Heart left ventricle (tissue), 16 donors: ENCODE measurements around the gene IPO13. TPM values are rescaled to one million over a fixed set of nuclear protein-coding genes. Genes with fewer than 3 reads are reported as not detected.

Experiments used
- ATAC-seq, 4 donors: fragments of 200-7000 bp; cut with Tn5 transposase; one replicate each; pipeline ENCODE4 v1.9.1; 2020 to 2022; ENCODE audit warnings: moderate library complexity in 4 of 4, mild to moderate bottlenecking in 3 of 4, moderate number of reproducible peaks in 1 of 4
- DNase-seq, 5 donors: peaks; one replicate each; pipeline ENCODE4 v3.0.0-alpha.2; 2020
- H3K27ac ChIP-seq, 12 donors: fragments of 200-600 bp; sonication (generic) in 4 of 12; one replicate each; pipeline versions ENCODE4 v1.5.0 to v1.8.0; 2016 to 2022; ENCODE audit warnings: mild to moderate bottlenecking in 2 of 12
- H3K27me3 ChIP-seq, 9 donors: fragments of 200-600 bp; sonication (generic) in 2 of 9; one replicate each; pipeline versions ENCODE4 v1.5.1 to v1.8.0; 2016 to 2022; ENCODE audit warnings: mild to moderate bottlenecking in 3 of 9
- H3K36me3 ChIP-seq, 9 donors: fragments of 200-600 bp; sonication (generic) in 2 of 9; one replicate each; pipeline versions ENCODE4 v1.5.0 to v1.8.0; 2018 to 2022; ENCODE audit warnings: mild to moderate bottlenecking in 2 of 9
- H3K4me1 ChIP-seq, 12 donors: fragments of 200-600 bp; sonication (generic) in 4 of 12; one replicate each; pipeline versions ENCODE4 v1.5.0 to v1.8.0; 2016 to 2022; ENCODE audit warnings: mild to moderate bottlenecking in 3 of 12
- H3K4me3 ChIP-seq, 12 donors: fragments of 200-600 bp; sonication (generic) in 4 of 12; one replicate each; pipeline versions ENCODE4 v1.5.0 to v1.8.0; 2017 to 2022; ENCODE audit warnings: mild to moderate bottlenecking in 9 of 12, moderate library complexity in 4 of 12
- H3K9me3 ChIP-seq, 12 donors: fragments of 200-600 bp; sonication (generic) in 4 of 12; one replicate each; pipeline versions ENCODE4 v1.5.0 to v1.8.0; 2016 to 2022; ENCODE audit warnings: mild to moderate bottlenecking in 1 of 12
- CTCF ChIP-seq, 12 donors: fragments of 200-600 bp; sonication (generic) in 4 of 12; IDR thresholded peaks; one replicate each; pipeline versions ENCODE4 v1.5.0 to v1.8.0; 2018 to 2022; ENCODE audit warnings: antibody characterized with exemption in 12 of 12, mild to moderate bottlenecking in 5 of 12
- POLR2A ChIP-seq, 2 donors: fragments of 450-650 bp; IDR thresholded peaks; one replicate each; pipeline ENCODE4 v1.6.1; 2017; ENCODE audit warnings: antibody characterized with exemption in 2 of 2, mild to moderate bottlenecking in 2 of 2, moderate library complexity in 2 of 2
- WGBS, 4 donors: extraction: QIAGEN DNeasy Blood & Tissue Kit in 2 of 4; methylation state at CpG; one replicate each; pipeline versions ENCODE4 v1.1.5 to v1.1.7; 2013 to 2018; 5-methylcytosine and 5-hydroxymethylcytosine counted together
- intact Hi-C, 10 donors: fragments of 100-400 bp; cut with DNase I; formaldehyde crosslinking; loops; one replicate each; pipeline versions ENCODE4 v1.11.1 to v1.14.2; 2022
- long read RNA-seq, 3 donors: library from polyadenylated mRNA; unstranded; transcript quantifications; one replicate each; pipeline ENCODE4 v2.0.0, GENCODE V29; 2020 to 2021
- polyA plus RNA-seq, 2 donors: library from polyadenylated mRNA; stranded (reverse); fragments of 200-250 nt; gene quantifications; one replicate each; pipeline ENCODE4 v1.2.3, GENCODE V29; 2013
- total RNA-seq, 9 donors: library from RNA; depleted of rRNA in 2 of 9; stranded (reverse); fragments of >200 nt in 2 of 9; fragmentation: NEBNext Ultra II Directional in 3 of 9; extraction: Animal tissue kit (Norgen Biotek cat#: 25700) in 3 of 9; gene quantifications; one replicate each; pipeline versions ENCODE4 v1.1.0 to v1.2.4, GENCODE V29; 2016 to 2023
- donor health status: ischemic (EF 13 %, LVEDD 7.1; RV severe dilation, severe dysfunction).
- donor health status: healthy with polysubstance abuse.
- donor health status: DM: no; HTN: yes; CAD: no.
- donor health status: DM: no; HTN: no; CAD: no.
- donor health status: ischemic (EF 25% LVEDD 6.9; RV normal size, moderate dysfunction).
- donor health status: ischemic (EF 25% LVEDD 5.7; RV mildly dilated, moderate dysfunction).
- donor health status: healthy.
- donor health status: DM: yes; HTN: yes; CAD: no.
- donor health status: ischemic (EF 35%, LVEDD 5.7; RV mildly dilated, moderate dysfunction).
- donor health status: nonischemic (EF 11% LVEDD 7.7; RV severe dilation, severe dysfunction).
- donor health status: DM: yes; HTN: yes; CAD: no.
- donor health status: PGD.
- donor health status: ischemic (EF 29% LVEDD 5.4; RV normal size, mild dysfunction).
- donor health status: nonischemic (EF 23%, LVEDD 6.1; RV moderate dilation, normal function).

IPO13 gene
- 10 to 100 TPM; 51.4 to 71.0 (median 56.7) TPM for total RNA-seq
- 10 to 100 TPM; 29.9 to 46.9 TPM for polyA plus RNA-seq
- long read RNA-seq, donor 1, partial matches to known transcripts, result 14 of 21 reads
- long read RNA-seq, donor 1, other reads (novel, unspliced or antisense), result 4 of 21 reads
- long read RNA-seq, donor 2, transcript IPO13-202 (20 exons, 3,894 nt), result major isoform, 29 of 89 reads
- long read RNA-seq, donor 2, partial matches to known transcripts, result 42 of 89 reads
- long read RNA-seq, donor 2, other reads (novel, unspliced or antisense), result 18 of 89 reads
- long read RNA-seq, donor 3, transcript IPO13-202 (20 exons, 3,894 nt), result major isoform, 8 of 24 reads
- long read RNA-seq, donor 3, partial matches to known transcripts, result 11 of 24 reads
- long read RNA-seq, donor 3, other reads (novel, unspliced or antisense), result 2 of 24 reads

GRCh38 chr1:43946236-43947060, at the start of gene IPO13:
TSS of gene IPO13 (plus strand) at chr1:43946950. CDS start at chr1:43947601, 651 bp downstream.
- H3K4me1 ChIP-seq, result peaks cover 6 to 57% (median 48%) of the 10 kb centered on the region in 12 donors
- DNase-seq (peak; percentile 95 to 98 (median 96)), ATAC-seq (peak; percentile 90 to 94 (median 93))
- TF ChIP-seq POLR2A (IDR thresholded peaks at IDR 0.05), result peak in 1 of 2 donors; percentile 83
- peak; percentile 56 to 88 (median 70) for TF ChIP-seq CTCF (IDR thresholded peaks at IDR 0.05)
- peak within 1 kb of the TSS; percentile 89 to 99 (median 97) for H3K27ac ChIP-seq
- WGBS, 4 donors, result 0 to 1% (median 0%) methylated on average over 48 to 74 of the region's 74 CpGs
- H3K4me3 ChIP-seq, result peak within 1 kb of the TSS; percentile 48 to 83 (median 71)
- H3K9me3 ChIP-seq, result no peaks in the 10 kb centered on the region
- peaks cover 0 to 18% (median 9%) of the 10 kb centered on the region in 9 donors for H3K36me3 ChIP-seq
- no peaks in the 10 kb centered on the region for H3K27me3 ChIP-seq
- intact Hi-C loops, result loop anchor here in 4 of 10 donors (1.0 to 5.0 kb wide), 4 partner anchors 13 to 239 kb away; partner anchors contain the start of genes ATP6V0B (in 4 of the 4) and ST3GAL3 (in 1 of the 4)

GRCh38 chr1:43898981-43899380, 47.8 kb upstream of the IPO13 start:
- Histone ChIP-seq H3K4me3 (no peak overlapping the region), H3K36me3 (peaks cover 0 to 48% (median 22%) of the 10 kb centered on the region in 9 donors), H3K9me3 (no peaks in the 10 kb centered on the region), H3K27ac (no peak overlapping the region), H3K27me3 (no peaks in the 10 kb centered on the region), H3K4me1 (peaks cover 0 to 10% (median 0%) of the 10 kb centered on the region in 12 donors)
- intact Hi-C loops, result no loop called here
- DNase-seq (no peak), ATAC-seq (no peak)
- 97 to 99% (median 97%) methylated on average over 10 to 12 of the region's 12 CpGs for WGBS, 4 donors
- no peak for TF ChIP-seq POLR2A (IDR thresholded peaks at IDR 0.05)
- no peak for TF ChIP-seq CTCF (IDR thresholded peaks at IDR 0.05)

- Histone ChIP-seq H3K4me1 (peaks cover 0 to 10% (median 0%) of the 10 kb centered on the region in 12 donors), H3K27me3 (no peaks in the 10 kb centered on the region), H3K9me3 (no peaks in the 10 kb centered on the region), H3K4me3 (no peak overlapping the region), H3K27ac (no peak overlapping the region), H3K36me3 (peaks cover 0 to 40% (median 14%) of the 10 kb centered on the region in 9 donors)
- ATAC-seq, result no peak
- TF ChIP-seq POLR2A (IDR thresholded peaks at IDR 0.05), result no peak
- no peak for TF ChIP-seq CTCF (IDR thresholded peaks at IDR 0.05)
- WGBS, 4 donors, result 94 to 97% (median 95%) methylated on average over 3 of the region's 3 CpGs
- DNase-seq, result no peak
- intact Hi-C loops, result no loop called here
Observed at GRCh38 chr1:43900386-43900785, 46.4 kb upstream of the IPO13 start.
